ENCODE data around the gene SFT2D2.

The SFT2D2 gene

DNA sequence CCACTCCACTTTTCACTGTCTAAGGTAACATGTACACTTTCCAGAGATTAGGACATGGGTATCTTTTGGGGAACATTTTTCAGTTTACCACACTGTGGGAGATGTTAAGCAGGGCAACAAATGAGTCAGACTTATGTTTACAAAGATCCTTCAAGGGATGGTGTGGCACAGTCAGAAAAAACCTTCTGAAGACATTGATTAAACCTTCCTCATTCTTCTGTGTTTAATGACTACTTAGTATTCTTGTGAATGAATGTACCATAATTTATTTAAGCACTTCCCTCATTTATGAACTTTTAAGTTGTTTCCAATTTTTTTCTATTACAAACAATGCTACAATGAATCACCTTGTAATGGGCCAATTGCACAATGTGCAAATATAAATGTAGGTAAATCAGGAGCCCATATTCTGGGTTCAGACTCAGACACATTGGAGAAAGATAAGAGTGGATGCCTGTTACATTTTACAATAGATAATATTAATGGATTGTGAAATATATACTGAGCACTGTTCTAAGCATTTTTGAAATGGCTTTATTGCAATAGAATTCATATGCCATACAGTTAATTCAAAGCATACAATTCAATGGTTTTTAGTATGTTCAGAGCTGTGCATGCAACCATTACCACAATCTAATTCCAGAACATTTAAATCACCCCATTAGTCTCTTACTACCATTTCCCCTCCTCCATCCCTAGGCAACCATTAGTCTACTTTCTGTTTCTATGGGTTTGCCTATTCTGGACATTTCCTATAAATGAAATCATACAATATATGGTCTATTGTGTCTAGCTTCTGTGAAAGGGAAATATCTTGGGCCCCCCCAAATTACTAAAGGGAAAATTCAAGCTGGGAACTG, 1.9 kb upstream of the SFT2D2 start:
- DNase-seq = no peak

- DNase-seq = no peak
Measured at GRCh38 chr1:168224991-168225390, 813 bp upstream of the SFT2D2 start.

DNA sequence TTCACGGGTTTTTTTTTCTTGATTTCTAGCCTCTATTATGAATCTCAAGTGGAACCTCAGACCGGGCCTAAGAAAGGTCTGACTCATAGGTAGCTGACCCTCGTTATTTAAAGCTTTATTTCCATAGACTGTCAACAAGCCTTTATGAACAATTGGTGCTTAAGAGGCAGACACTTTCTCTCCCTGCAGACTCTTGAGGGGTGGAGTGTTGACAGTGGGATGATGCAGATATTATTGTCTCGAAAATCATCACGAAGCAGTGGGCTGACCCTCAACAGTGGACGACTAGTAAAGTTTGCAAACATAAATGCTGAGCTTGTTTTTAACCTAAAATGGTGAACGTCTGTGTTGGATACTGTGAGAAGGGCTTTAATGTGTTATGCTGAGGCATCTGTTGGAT, 1.8 kb downstream of the SFT2D2 start:
- DNase-seq = no peak

- no peak for DNase-seq
Measured at GRCh38 chr1:168229893-168230292, 4.1 kb downstream of the SFT2D2 start.

DNA sequence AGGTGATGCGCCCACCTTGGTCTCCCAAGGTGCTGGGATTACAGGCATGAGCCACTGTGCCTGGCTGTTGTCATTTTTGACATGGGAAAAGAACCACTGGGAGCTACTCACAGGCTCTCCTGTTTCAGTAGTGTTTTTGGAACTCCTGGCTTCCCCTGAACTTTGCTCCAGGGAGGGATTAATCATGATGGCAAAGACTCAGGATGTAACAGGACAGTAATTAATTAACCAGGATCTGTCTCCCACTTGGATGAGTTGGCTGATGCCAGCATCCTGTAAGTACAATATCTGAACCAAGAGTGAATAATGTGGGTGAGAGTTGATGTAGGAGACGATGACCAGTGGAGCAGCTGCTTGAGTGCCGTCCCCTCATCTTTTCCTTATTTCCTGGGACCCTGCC, 4.9 kb downstream of the SFT2D2 start:
- DNase-seq = no peak

- peak; percentile 18 for DNase-seq
Measured at GRCh38 chr1:168234846-168235547, 9.2 kb downstream of the SFT2D2 start.

GRCh38 chr1:168235548-168235885, 9.7 kb downstream of the SFT2D2 start:
- no peak for DNase-seq

GRCh38 chr1:168235937-168236336, 10.1 kb downstream of the SFT2D2 start:
- no peak for DNase-seq

GRCh38 chr1:168236836-168237611, 11.2 kb downstream of the SFT2D2 start:
- no peak for DNase-seq

DNA sequence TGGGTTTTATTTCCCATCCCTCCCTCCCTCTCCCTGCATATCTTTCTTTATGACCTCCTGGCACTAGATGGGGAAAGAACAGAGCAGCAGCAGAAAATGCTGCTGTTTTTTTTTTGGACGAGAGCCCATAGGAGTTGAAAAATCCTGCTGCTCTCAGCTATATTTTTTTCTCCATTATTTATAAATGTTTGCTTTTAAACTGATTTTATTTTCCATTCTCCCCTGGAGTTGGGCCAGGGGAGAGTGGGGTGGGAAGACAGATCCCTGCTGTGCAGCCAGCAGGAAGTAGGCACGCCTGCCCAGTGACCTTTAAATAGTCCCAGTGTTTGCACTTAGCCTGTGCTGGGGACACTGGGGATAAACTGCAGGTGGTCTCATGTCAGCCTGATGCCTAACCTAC, 17.4 kb downstream of the SFT2D2 start:
- no peak for DNase-seq

GRCh38 chr1:168243636-168244212, 17.9 kb downstream of the SFT2D2 start:
- DNase-seq = no peak

- DNase-seq = no peak
Measured at GRCh38 chr1:168245042-168245441, 19.2 kb downstream of the SFT2D2 start.

DNA sequence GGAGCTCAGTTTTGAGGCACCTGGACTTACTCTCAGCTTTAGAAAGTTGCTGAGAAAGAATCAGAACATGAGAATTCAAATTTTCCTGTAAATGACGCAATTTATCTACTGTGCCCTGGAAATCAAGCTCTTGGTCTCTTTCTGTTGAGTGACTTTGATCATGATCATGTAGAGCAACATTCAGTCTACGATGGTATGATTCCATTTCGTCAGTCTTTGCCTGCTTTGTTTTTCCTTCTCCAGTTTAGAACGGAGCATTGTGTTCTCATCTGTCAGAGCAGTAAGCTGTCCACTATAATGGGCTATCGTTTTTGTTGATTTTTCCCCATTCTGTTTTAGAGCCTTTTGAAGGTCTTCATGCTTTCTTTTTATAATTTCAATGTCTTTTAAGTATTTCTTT, 20.7 kb downstream of the SFT2D2 start:
- DNase-seq = no peak

DNA sequence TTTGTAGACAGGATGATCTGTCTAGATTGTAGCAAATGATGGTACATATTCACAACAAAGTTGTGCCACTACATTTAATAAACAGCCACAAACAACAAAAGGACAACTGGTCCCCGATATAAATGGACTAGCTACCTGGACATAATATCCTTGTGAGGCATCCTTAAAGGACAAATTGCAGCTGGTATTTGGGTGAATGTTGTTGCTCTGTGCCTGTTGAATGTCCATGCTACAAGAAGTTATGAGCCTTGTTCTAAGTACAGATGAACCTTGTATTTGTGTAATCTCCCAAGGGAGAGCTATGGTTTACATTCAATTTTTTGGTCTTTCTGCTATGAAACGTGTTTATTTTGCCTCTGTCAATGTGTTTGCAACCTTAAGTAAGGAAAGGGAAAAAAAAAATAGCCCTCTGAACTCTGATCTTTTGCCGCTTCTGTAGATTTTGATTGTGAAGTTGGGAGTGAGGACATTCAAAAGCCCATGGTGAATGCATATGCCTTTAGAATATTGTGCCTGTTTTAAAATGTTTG, 26.5 kb downstream of the SFT2D2 start:
- no peak for DNase-seq

GRCh38 chr1:168256164-168256563, 30.4 kb downstream of the SFT2D2 start:
- no peak for DNase-seq

DNA sequence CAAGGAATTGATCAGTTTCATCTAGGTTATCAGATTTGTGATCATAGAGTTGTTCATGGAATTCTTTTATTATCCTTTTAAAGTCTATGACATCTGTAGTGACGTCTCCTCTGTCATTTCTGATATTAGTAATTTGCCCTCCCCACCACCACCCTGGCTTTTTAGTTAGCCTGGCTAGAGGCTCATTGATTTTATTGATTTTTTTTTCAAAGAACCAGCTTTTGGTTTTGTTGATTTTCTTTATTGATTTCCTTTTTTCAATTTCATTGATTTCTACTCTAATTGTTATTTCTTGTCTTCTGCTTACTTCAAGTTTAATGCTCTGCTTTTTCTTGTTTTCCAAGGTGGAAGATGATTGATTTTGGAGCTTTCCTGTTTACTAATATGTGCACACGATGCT, 31.6 kb downstream of the SFT2D2 start:
- DNase-seq = no peak

- no peak for DNase-seq
Measured at GRCh38 chr1:168259567-168259966, 33.8 kb downstream of the SFT2D2 start.

- DNase-seq = no peak
Measured at GRCh38 chr1:168260393-168260792, 34.6 kb downstream of the SFT2D2 start.

- no peak for DNase-seq
Measured at GRCh38 chr1:168261390-168261789, 35.6 kb downstream of the SFT2D2 start.

GRCh38 chr1:168263130-168263529, 37.3 kb downstream of the SFT2D2 start:
- no peak for DNase-seq

DNA sequence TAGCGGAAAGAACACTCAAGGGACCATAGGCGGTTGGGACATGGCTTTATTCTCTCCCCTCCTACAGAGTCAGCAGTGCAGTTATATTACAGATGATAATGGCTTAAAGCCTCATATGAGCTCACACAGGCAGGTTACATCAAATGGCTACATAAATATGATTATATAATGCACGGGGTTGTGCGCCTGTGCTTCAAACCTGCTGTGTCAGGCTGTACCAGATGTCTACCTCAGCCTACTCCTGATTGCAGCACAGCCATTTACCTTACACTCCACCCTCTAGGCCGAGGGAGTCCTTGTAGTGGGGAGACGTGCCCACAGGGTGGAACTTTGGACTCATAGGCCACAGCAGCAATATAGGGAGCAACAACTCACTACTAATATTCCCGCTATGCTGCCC, 38.5 kb downstream of the SFT2D2 start:
- DNase-seq = no peak

GRCh38 chr1:168265596-168265995, 39.8 kb downstream of the SFT2D2 start:
- DNase-seq = no peak

- no peak for DNase-seq
Measured at GRCh38 chr1:168266644-168267186, 40.9 kb downstream of the SFT2D2 start.

All from activated CD4-positive, alpha-beta T cell treated with anti-CD3 and anti-CD28 coated beads, Interleukin-2, amount 50 U/mL, for 1 hour (primary cell).